Subcutaneous adipose tissue (tissue), 4 donors: ENCODE data around the gene HOXC12. TPM values are rescaled to one million over a fixed set of nuclear protein-coding genes. Genes with fewer than 3 reads are reported as not detected.

Experiments
- total RNA-seq, 4 donors: library from RNA; depleted of rRNA; stranded (reverse); fragments of >200 nt; gene quantifications; one replicate each; pipeline ENCODE4 v1.1.0, GENCODE V29; 2016
- TF ChIP-seq, protein P1 (sequence below): fragments of 450-650 bp; IDR thresholded peaks from one replicate; pipeline ENCODE4 v1.5.1; 2016; ENCODE audit warnings: low read depth, mild to moderate bottlenecking, control low read depth, antibody characterized with exemption, moderate library complexity

Gene HOXC12
- total RNA-seq, 4 donors from 2014 or later, result 0.17 to 1.8 (median 0.50) TPM

- TF ChIP-seq, protein P1, sequence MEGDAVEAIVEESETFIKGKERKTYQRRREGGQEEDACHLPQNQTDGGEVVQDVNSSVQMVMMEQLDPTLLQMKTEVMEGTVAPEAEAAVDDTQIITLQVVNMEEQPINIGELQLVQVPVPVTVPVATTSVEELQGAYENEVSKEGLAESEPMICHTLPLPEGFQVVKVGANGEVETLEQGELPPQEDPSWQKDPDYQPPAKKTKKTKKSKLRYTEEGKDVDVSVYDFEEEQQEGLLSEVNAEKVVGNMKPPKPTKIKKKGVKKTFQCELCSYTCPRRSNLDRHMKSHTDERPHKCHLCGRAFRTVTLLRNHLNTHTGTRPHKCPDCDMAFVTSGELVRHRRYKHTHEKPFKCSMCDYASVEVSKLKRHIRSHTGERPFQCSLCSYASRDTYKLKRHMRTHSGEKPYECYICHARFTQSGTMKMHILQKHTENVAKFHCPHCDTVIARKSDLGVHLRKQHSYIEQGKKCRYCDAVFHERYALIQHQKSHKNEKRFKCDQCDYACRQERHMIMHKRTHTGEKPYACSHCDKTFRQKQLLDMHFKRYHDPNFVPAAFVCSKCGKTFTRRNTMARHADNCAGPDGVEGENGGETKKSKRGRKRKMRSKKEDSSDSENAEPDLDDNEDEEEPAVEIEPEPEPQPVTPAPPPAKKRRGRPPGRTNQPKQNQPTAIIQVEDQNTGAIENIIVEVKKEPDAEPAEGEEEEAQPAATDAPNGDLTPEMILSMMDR, result no peak
These were observed 20.9 kb downstream of the HOXC12 start for GRCh38 chr12:53975479-53976152.

DNA sequence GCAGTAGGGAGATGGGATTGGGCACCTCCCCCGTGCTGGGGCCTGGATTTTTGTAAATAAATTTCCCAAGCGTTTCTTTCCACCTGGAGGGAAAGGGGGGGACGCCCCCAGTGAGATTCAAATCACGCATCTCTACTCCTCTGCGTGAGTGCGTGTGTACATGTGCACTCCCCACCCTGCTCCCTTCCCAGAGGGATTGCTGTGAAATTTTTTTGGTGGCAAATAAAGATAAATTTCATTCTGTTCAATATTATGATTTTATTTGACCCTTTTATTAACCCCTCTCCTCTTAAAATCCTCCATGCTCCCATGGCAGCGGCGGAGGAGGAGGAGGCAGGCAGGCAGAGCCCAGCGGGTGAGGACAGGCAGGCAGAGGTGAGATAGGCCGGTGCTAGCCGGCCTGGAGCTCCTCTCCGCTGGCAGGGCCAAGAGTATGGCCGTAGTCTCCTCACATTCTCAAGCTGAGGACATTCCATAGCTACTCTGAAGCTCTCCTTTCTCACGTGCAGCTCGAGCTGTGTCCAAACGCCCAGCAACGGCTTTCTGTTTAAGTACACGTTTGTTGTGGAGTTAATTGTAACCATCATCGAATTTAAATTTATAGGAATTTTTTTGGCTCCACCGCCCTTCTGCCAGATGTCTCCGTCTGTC is 21.6 kb downstream of the HOXC12 start:
- TF ChIP-seq, protein P1, result no peak

DNA sequence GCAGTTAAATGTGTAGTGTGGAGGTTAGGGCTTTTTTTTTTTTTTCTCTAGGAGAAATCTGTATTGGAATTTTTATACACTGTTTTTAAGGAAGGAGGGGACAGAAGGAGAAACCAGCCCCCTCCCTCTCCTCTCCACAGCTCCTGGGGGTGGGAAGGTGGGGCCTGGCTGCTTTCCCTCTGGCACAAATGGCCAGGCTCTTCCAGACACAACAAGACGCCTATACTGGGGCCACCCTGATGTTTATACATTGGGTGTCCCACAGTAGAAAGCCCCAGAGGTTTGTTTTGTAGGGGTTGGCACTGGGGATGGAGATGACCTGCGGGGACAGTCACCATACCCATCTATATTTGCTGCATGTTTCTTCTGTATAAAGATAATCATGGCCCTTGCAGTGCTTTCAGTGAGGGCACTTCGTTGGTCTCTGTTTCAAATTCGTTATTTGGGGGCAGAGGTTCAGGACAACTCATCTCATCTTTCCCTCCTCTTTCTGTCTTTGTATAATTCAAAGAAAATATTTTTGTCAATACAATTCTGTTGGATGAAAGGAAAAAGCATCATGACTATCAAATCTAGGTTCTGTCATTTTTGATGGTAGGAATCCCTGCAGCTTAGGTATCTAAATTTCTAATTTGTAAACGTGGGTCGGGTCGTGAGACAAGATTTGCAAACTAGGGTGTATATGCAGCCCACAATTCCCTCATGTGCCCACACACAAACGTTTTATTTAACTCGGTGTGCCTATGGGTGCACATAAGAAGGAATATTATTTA is 22.3 kb downstream of the HOXC12 start:
- TF ChIP-seq, protein P1, result no peak

GRCh38 chr12:53977596-53978445 is 23.1 kb downstream of the HOXC12 start:
- TF ChIP-seq, protein P1, result no peak

- TF ChIP-seq, protein P1, result no peak
These were observed 24.0 kb downstream of the HOXC12 start for GRCh38 chr12:53978477-53979356.

- TF ChIP-seq, protein P1, result no peak
These were observed 25.6 kb downstream of the HOXC12 start for GRCh38 chr12:53980104-53980801.
